GM18502 (cell line): Measurements from ENCODE around the gene SLC49A4.

ENCODE experiments used
- ATAC-seq: cut with Tn5 transposase; IDR thresholded peaks from one replicate; pipeline ENCODE4 v1.9.1; 2021; ENCODE audit warnings: mild to moderate bottlenecking; ENCODE audit not compliant: unreplicated experiment, poor library complexity

SLC49A4 gene

GRCh38 chr3:122926811-122927210 is 131.9 kb downstream of the SLC49A4 start:
- ATAC-seq, result no peak

GRCh38 chr3:122927726-122928125 is 132.9 kb downstream of the SLC49A4 start:
- no peak for ATAC-seq

GRCh38 chr3:122928396-122929187 is 133.7 kb downstream of the SLC49A4 start:
- no peak for ATAC-seq

- no peak for ATAC-seq
Measured at GRCh38 chr3:122929188-122930062, 134.6 kb downstream of the SLC49A4 start.

GRCh38 chr3:122930063-122930997 is 135.5 kb downstream of the SLC49A4 start:
- ATAC-seq, result no peak
